ENCODE data around the gene RPE.

Gene RPE

GRCh38 chr2:209960676-209961630, 41.5 kb upstream of the RPE start (continued):
- TF ChIP-seq PRDM10 (tag by site-specific recombination; IDR thresholded peaks at IDR 0.05) (no peak), ZNF280C (tag by site-specific recombination; IDR thresholded peaks at IDR 0.05) (no peak), ZNF654 (tag by site-specific recombination; IDR thresholded peaks at IDR 0.05; ENCODE audit: low read depth) (peak; percentile 73), KLF16 (tag by site-specific recombination; IDR thresholded peaks at IDR 0.05) (no peak), ZIC2 (tag by site-specific recombination; IDR thresholded peaks at IDR 0.05) (peak; percentile 60), PBX3 (CRISPR knock-in tag; IDR thresholded peaks at IDR 0.05) (no peak), ZNF623 (tag by site-specific recombination; IDR thresholded peaks at IDR 0.05) (no peak), ZNF629 (tag by site-specific recombination; IDR thresholded peaks at IDR 0.05) (no peak), ZNF223 (tag by site-specific recombination; IDR thresholded peaks at IDR 0.05) (no peak), ZNF2 (tag by site-specific recombination; IDR thresholded peaks at IDR 0.05) (no peak), SP3 (tag by site-specific recombination; IDR thresholded peaks at IDR 0.05) (no peak), ZNF280D (tag by site-specific recombination; IDR thresholded peaks at IDR 0.05) (no peak), ZNF639 (tag by site-specific recombination; IDR thresholded peaks at IDR 0.05) (no peak), GLI4 (tag by site-specific recombination; IDR thresholded peaks at IDR 0.05) (no peak), CTCF (tag by site-specific recombination; IDR thresholded peaks at IDR 0.05) (peak; percentile 51), ZNF596 (tag by site-specific recombination; IDR thresholded peaks at IDR 0.05) (0 out of 2 replicates have a peak, but pooled peaks have one; percentile 44)
